K562 (cell line): ENCODE results near the gene TMEM89. TPM values are rescaled to one million over a fixed set of nuclear protein-coding genes. Genes with fewer than 3 reads are reported as not detected.

Source experiments
- ATAC-seq: fragments of 200-7000 bp; cut with Tn5 transposase; 3 replicates; pipeline ENCODE4 v1.9.1; 2020; ENCODE audit warnings: moderate library complexity
- BruUV-seq: library from RNA; stranded (reverse); fragments of 400-500 nt; replicated peaks from 2 replicates; lab custom pipeline; 2021; lab: Mats Ljungman, UMichigan
- CTCF ChIA-PET: fragments of 300-600 bp; formaldehyde crosslinking; extraction: SDS; loops from one replicate; lab custom pipeline; 2021; ENCODE audit warnings: low intra/inter-chr PET ratio; lab: Yijun Ruan, JAX
- POLR2A ChIA-PET: fragments of 300-600, 350-650 bp; sonication (Branson Sonifier 250); formaldehyde crosslinking; extraction: SDS; loops from one replicate; lab custom pipeline; 2021; ENCODE audit warnings: antibody characterized with exemption, inconsistent platforms; lab: Yijun Ruan, JAX
- DNase-seq, 4 experiments: peaks; one replicate each; pipeline versions ENCODE4 v3.0.0 to v3.0.0-alpha.2; 2011 to 2018; ENCODE audit warnings: low spot score in 3 of 4, mixed read lengths in 3 of 4; ENCODE audit errors: extremely low read depth in 1 of 4
- FAIRE-seq: peaks from 2 replicates; lab custom pipeline; 2011; peaks lifted over from hg19 to GRCh38; lab: Jason Lieb, UNC
- H2AFZ ChIP-seq: 2 replicates; pipeline ENCODE4 v1.6.0; 2011; ENCODE audit warnings: low read depth, low read length, control low read depth, inconsistent platforms
- H3K27ac ChIP-seq: fragments of 200-600 bp; 3 replicates; pipeline ENCODE4 v1.8.0; 2011; ENCODE audit warnings: low read depth, mild to moderate bottlenecking, control low read depth, inconsistent platforms, low read length, moderate library complexity, mixed read lengths; ENCODE audit errors: extremely low read depth
- H3K27me3 ChIP-seq, 2 experiments: fragments of 300-600 bp in 1 of 2; 2 replicates in 1 of 2; 3 replicates in 1 of 2; pipeline versions ENCODE4 v1.6.0 to v1.8.0; 2011; ENCODE audit warnings: inconsistent platforms in 2 of 2, low read length in 2 of 2, mild to moderate bottlenecking in 1 of 2, mixed read lengths in 1 of 2, moderate library complexity in 1 of 2; ENCODE audit not compliant: control insufficient read depth in 2 of 2, insufficient read depth in 2 of 2
- H3K36me3 ChIP-seq: fragments of 300-600 bp; 3 replicates; pipeline ENCODE4 v1.8.0; 2011; ENCODE audit warnings: mild to moderate bottlenecking, low read length, inconsistent platforms; ENCODE audit not compliant: control insufficient read depth, insufficient read depth
- H3K4me1 ChIP-seq, 2 experiments: fragments of 200-600 bp in 1 of 2; replicated peaks in 1 of 2; 2 replicates in 1 of 2; 3 replicates in 1 of 2; pipeline versions ENCODE4 v1.5.1 to v1.8.0; 2011; ENCODE audit warnings: inconsistent platforms in 2 of 2, low read length in 2 of 2, mild to moderate bottlenecking in 1 of 2, mixed read lengths in 1 of 2, moderate library complexity in 1 of 2; ENCODE audit not compliant: control insufficient read depth in 2 of 2, insufficient read depth in 2 of 2
- H3K4me2 ChIP-seq: 2 replicates; pipeline ENCODE4 v1.6.1; 2011; ENCODE audit warnings: low read length, control low read depth, inconsistent platforms, mixed read lengths; ENCODE audit not compliant: insufficient read depth
- H3K4me3 ChIP-seq: fragments of 200-600 bp; sonication (generic), shearing (Covaris generic); 2 replicates; pipeline ENCODE4 v1.5.1; 2016; ENCODE audit warnings: control low read depth, inconsistent platforms
- H3K79me2 ChIP-seq: fragments of 200-600 bp; 3 replicates; pipeline ENCODE4 v1.8.0; 2011; ENCODE audit warnings: low read length, inconsistent platforms; ENCODE audit not compliant: control insufficient read depth, insufficient read depth
- H3K9ac ChIP-seq, 2 experiments: 2 replicates each; pipeline versions ENCODE4 v1.6.0 to v1.6.1; 2011; ENCODE audit warnings: low read depth in 2 of 2, low read length in 2 of 2, control low read depth in 1 of 2, inconsistent platforms in 1 of 2, mild to moderate bottlenecking in 1 of 2, mixed read lengths in 1 of 2; ENCODE audit not compliant: insufficient read depth in 1 of 2
- H3K9me1 ChIP-seq: one replicate; pipeline ENCODE4 v1.6.0; 2011; ENCODE audit warnings: inconsistent platforms, mild to moderate bottlenecking, low read length, moderate library complexity; ENCODE audit not compliant: control insufficient read depth, insufficient read depth
- H3K9me3 ChIP-seq: replicated peaks from 2 replicates; pipeline ENCODE4 v1.5.1; 2011; ENCODE audit warnings: low read depth, low read length, inconsistent platforms; ENCODE audit not compliant: control insufficient read depth, insufficient read depth
- H4K20me1 ChIP-seq: replicated peaks from 2 replicates; pipeline ENCODE4 v1.6.1; 2011; ENCODE audit warnings: low read length, inconsistent platforms, mixed read lengths; ENCODE audit not compliant: control insufficient read depth, insufficient read depth
- CXXC5 ChIP-seq: fragments of 250-450 bp; sonication (Bioruptor Pico); IDR thresholded peaks from 2 replicates; pipeline ENCODE4 v1.8.0; 2022; ENCODE audit warnings: inconsistent platforms, mild to moderate bottlenecking, moderate library complexity
- KDM5B ChIP-seq: fragments of 200-600 bp; sonication (generic); IDR thresholded peaks from 2 replicates; pipeline ENCODE4 v1.6.1; 2012; ENCODE audit warnings: low read depth, mild to moderate bottlenecking, moderate library complexity, low read length, control low read depth, inconsistent platforms; ENCODE audit not compliant: insufficient replicate concordance
- PCBP1 ChIP-seq: fragments of 200-400 bp; formaldehyde crosslinking; IDR thresholded peaks from 2 replicates; pipeline ENCODE4 v1.6.1; 2018; ENCODE audit warnings: mild to moderate bottlenecking, low read depth, low read length; ENCODE audit not compliant: poor library complexity, severe bottlenecking
- POU5F1 ChIP-seq: fragments of 150-350 bp; IDR thresholded peaks from 2 replicates; pipeline ENCODE4 v1.6.1; 2014; ENCODE audit warnings: borderline replicate concordance, low read length, low read depth, mild to moderate bottlenecking; ENCODE audit not compliant: partially characterized antibody
- SMAD3 ChIP-seq: fragments of 450-650 bp; formaldehyde crosslinking; conservative IDR thresholded peaks from 2 replicates; pipeline ENCODE4 v1.4.0; 2020; ENCODE audit warnings: mild to moderate bottlenecking
- ZBTB7A ChIP-seq: IDR thresholded peaks from 2 replicates; pipeline ENCODE4 v1.6.1; 2011; ENCODE audit warnings: low read depth, mild to moderate bottlenecking, low read length, moderate library complexity, borderline replicate concordance; ENCODE audit not compliant: control insufficient read depth
- ZNF175 ChIP-seq: fragments of 200-800 bp; sonication (Bioruptor generic); IDR thresholded peaks from 2 replicates; pipeline ENCODE4 v1.6.1; 2016; ENCODE audit warnings: low read depth, mild to moderate bottlenecking, missing genetic modification characterization, missing compliant biosample characterization
- WGBS: fragments of 100-300 bp; shearing (Covaris generic); methylation state at CpG from one replicate; pipeline ENCODE4 v1.1.6; 2016; ENCODE audit warnings: low coverage, mixed read lengths; ENCODE audit not compliant: insufficient coverage; ENCODE audit errors: missing lambda C conversion rate; 5-methylcytosine and 5-hydroxymethylcytosine counted together
- in situ Hi-C: fragments of 300-500 bp; cut with MboI; formaldehyde crosslinking; loops from 4 replicates; pipeline ENCODE4 v1.15.0; 2018; ENCODE audit warnings: inconsistent platforms, mixed read lengths
- intact Hi-C: fragments of 100-400 bp; cut with micrococcal nuclease; formaldehyde crosslinking; loops from 2 replicates; pipeline ENCODE4 v1.14.2; 2022
- polyA plus RNA-seq, 8 experiments: library from polyadenylated mRNA; depleted of rRNA in 4 of 8; stranded (reverse) in 5 of 8; unstranded in 3 of 8; fragments of >200 nt; fragmentation: Nextera tagmentation in 2 of 8; fragmentation: Illumina TruSeq in 1 of 8; extraction: Ambion mirVana in 2 of 8; extraction: Trizol in 1 of 8; gene quantifications; 2 replicates each; pipeline versions ENCODE4 v1.2.1 to v1.2.3, GENCODE V29; 2011 to 2014; ENCODE audit warnings: inconsistent platforms in 1 of 8, missing spikeins in 1 of 8
- total RNA-seq, 7 experiments: library from RNA; depleted of rRNA in 6 of 7; stranded (reverse); fragments of >200 nt in 6 of 7; fragmentation: Illumina TruSeq in 2 of 7; extraction: Trizol in 2 of 7; gene quantifications; 2 replicates each; pipeline versions ENCODE4 v1.2.1 to v1.2.3, GENCODE V29; 2011 to 2021; ENCODE audit warnings: low replicate concordance in 1 of 7
- TF ChIP-seq, protein P1 (sequence below): sonication (generic); formaldehyde crosslinking; IDR thresholded peaks from 2 replicates; pipeline ENCODE4 v1.8.0; 2022; ENCODE audit warnings: mild to moderate bottlenecking, missing genetic modification reagents
- TF ChIP-seq, protein P2 (sequence below): fragments of 450-650 bp; IDR thresholded peaks from 2 replicates; pipeline ENCODE4 v1.6.1; 2018; ENCODE audit not compliant: partially characterized antibody
- TF ChIP-seq, protein P3 (sequence below), 2 experiments: fragments of 450-650 bp in 1 of 2; sonication (generic) in 1 of 2; formaldehyde crosslinking in 1 of 2; IDR thresholded peaks in 1 of 2; conservative IDR thresholded peaks in 1 of 2; 2 replicates each; pipeline versions ENCODE4 v1.6.1 to v1.8.1; 2016 to 2023; ENCODE audit warnings: mild to moderate bottlenecking in 2 of 2, moderate library complexity in 2 of 2, inconsistent platforms in 1 of 2, missing genetic modification reagents in 1 of 2
- TF ChIP-seq, protein P4 (sequence below): fragments of 250-450 bp; sonication (Bioruptor Pico); IDR thresholded peaks from 2 replicates; pipeline ENCODE4 v1.4.0; 2020; ENCODE audit warnings: mild to moderate bottlenecking

TMEM89 gene
- total and polyA plus RNA-seq, 9 of the 15 experiments (the other 6 are each of a cell fraction or from before 2014, with no cell fraction given), result not detected

DNA sequence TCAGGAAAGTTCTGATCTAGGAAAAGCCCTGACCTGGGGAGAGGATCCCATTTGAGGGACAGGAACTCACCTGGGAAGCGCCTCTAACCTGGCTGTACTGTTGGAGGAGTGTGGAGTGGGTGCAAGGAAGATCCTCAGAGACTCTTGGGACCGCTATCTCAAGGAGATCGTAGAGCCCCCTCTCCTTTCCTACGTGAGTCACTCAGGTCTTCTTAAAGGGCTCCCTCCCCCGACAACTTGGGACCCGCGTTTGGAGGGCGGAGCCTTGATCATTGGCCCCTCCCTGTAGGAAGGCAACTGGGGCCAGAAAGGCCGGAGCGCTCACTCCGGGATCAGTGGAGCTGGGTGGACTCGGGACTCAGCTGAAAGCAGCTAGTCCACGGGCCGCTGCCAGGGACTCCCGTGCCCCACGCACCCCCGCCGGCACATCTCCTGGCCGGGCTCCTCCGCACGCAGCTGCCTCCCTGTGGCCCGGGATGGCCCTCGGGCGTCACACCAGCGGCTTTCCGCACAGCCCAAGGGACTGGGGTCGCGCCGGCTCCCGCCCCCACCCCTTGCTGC, 13.2 kb upstream of the TMEM89 start:
- POLR2A ChIA-PET, result interaction anchor here (0.6 to 3.0 kb wide), 13 partner anchors 11 to 485 kb away, joined by 3 to 23 read pairs (median 5); no protein-coding TSS in a partner anchor
- Histone ChIP-seq H3K9me3 (no peaks in the 10 kb centered on the region), H2AFZ (peak overlapping the region; percentile 64), H3K27me3 (no peaks in the 10 kb centered on the region), H3K36me3 (peaks cover 37% of the 10 kb centered on the region; the same call in 1 of the 3 replicates), H3K79me2 (peaks cover 11% of the 10 kb centered on the region), H3K9ac (peak overlapping the region; percentile 70 to 95), H3K4me1 (peaks cover 6 to 37% of the 10 kb centered on the region in 2 experiments; a peak in 4 of 5 replicates), H3K9me1 (peaks cover 4% of the 10 kb centered on the region), H3K27ac (peak overlapping the region; percentile 53), H3K4me2 (peak overlapping the region; percentile 81), H3K4me3 (peak overlapping the region; percentile 91), H4K20me1 (no peaks in the 10 kb centered on the region)
- ATAC-seq (peak; percentile 80), FAIRE-seq (peak; percentile 85), DNase-seq (peak; percentile 80 to 86 (median 82))
- CTCF ChIA-PET, result interaction anchor here (0.7 kb wide), 1 partner anchor 50 kb away, joined by 3 read pairs; no protein-coding TSS in a partner anchor
- intact Hi-C loops (loop anchor here (5.0 kb wide), 1 partner anchor 77 kb away; the partner anchor contains the start of gene PFKFB4), in situ Hi-C loops (no loop called here)
- 15% methylated on average over 4 of the region's 30 CpGs for whole genome bisulfite sequencing
- BruUV-seq, result TSS peak; percentile 53
- TF ChIP-seq, protein P1, sequence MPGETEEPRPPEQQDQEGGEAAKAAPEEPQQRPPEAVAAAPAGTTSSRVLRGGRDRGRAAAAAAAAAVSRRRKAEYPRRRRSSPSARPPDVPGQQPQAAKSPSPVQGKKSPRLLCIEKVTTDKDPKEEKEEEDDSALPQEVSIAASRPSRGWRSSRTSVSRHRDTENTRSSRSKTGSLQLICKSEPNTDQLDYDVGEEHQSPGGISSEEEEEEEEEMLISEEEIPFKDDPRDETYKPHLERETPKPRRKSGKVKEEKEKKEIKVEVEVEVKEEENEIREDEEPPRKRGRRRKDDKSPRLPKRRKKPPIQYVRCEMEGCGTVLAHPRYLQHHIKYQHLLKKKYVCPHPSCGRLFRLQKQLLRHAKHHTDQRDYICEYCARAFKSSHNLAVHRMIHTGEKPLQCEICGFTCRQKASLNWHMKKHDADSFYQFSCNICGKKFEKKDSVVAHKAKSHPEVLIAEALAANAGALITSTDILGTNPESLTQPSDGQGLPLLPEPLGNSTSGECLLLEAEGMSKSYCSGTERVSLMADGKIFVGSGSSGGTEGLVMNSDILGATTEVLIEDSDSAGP (CRISPR knock-in tag), result 0 out of 2 replicates have a peak, but pooled peaks have one; percentile 35
- TF ChIP-seq POU5F1 (no peak), SMAD3 (CRISPR knock-in tag) (no peak), KDM5B (peak; percentile 6), PCBP1 (peak; percentile 23), ZNF175 (no peak), ZBTB7A (peak; percentile 51; the same call in 1 of the 2 replicates), CXXC5 (no peak)
- TF ChIP-seq, protein P2, sequence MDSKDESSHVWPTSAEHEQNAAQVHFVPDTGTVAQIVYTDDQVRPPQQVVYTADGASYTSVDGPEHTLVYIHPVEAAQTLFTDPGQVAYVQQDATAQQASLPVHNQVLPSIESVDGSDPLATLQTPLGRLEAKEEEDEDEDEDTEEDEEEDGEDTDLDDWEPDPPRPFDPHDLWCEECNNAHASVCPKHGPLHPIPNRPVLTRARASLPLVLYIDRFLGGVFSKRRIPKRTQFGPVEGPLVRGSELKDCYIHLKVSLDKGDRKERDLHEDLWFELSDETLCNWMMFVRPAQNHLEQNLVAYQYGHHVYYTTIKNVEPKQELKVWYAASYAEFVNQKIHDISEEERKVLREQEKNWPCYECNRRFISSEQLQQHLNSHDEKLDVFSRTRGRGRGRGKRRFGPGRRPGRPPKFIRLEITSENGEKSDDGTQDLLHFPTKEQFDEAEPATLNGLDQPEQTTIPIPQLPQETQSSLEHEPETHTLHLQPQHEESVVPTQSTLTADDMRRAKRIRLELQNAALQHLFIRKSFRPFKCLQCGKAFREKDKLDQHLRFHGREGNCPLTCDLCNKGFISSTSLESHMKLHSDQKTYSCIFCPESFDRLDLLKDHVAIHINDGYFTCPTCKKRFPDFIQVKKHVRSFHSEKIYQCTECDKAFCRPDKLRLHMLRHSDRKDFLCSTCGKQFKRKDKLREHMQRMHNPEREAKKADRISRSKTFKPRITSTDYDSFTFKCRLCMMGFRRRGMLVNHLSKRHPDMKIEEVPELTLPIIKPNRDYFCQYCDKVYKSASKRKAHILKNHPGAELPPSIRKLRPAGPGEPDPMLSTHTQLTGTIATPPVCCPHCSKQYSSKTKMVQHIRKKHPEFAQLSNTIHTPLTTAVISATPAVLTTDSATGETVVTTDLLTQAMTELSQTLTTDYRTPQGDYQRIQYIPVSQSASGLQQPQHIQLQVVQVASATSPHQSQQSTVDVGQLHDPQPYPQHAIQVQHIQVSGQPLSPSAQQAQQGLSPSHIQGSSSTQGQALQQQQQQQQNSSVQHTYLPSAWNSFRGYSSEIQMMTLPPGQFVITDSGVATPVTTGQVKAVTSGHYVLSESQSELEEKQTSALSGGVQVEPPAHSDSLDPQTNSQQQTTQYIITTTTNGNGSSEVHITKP, result peak; percentile 49
- TF ChIP-seq, protein P3, sequence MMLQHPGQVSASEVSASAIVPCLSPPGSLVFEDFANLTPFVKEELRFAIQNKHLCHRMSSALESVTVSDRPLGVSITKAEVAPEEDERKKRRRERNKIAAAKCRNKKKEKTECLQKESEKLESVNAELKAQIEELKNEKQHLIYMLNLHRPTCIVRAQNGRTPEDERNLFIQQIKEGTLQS (IDR thresholded peaks at IDR 0.05), result peak; percentile 44; the same call in 1 of the 2 replicates
- TF ChIP-seq, protein P3 (CRISPR knock-in tag; conservative IDR thresholded peaks at IDR 0.05), result no peak
- TF ChIP-seq, protein P4, sequence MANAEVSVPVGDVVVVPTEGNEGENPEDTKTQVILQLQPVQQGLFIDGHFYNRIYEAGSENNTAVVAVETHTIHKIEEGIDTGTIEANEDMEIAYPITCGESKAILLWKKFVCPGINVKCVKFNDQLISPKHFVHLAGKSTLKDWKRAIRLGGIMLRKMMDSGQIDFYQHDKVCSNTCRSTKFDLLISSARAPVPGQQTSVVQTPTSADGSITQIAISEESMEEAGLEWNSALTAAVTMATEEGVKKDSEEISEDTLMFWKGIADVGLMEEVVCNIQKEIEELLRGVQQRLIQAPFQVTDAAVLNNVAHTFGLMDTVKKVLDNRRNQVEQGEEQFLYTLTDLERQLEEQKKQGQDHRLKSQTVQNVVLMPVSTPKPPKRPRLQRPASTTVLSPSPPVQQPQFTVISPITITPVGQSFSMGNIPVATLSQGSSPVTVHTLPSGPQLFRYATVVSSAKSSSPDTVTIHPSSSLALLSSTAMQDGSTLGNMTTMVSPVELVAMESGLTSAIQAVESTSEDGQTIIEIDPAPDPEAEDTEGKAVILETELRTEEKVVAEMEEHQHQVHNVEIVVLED (CRISPR knock-in tag), result no peak
